AG04450 (cell line): ENCODE data around the gene SNURF. TPM values are rescaled to one million over a fixed set of nuclear protein-coding genes. Genes with fewer than 3 reads are reported as not detected.
"Not testable (repeated sequence)": the region's sequence is repeated elsewhere in the genome, so short reads cannot be mapped to it uniquely, and the experiment has no call there.

Experiments used
- CTCF ChIA-PET: fragments of 300-600, 350-600 bp; formaldehyde crosslinking; extraction: SDS; loops from one replicate; lab custom pipeline; 2022; ENCODE audit warnings: antibody characterized with exemption, inconsistent platforms; lab: Charles Lee
- POLR2A ChIA-PET: fragments of 350-600 bp; formaldehyde crosslinking; extraction: SDS; loops from one replicate; lab custom pipeline; 2021; ENCODE audit warnings: antibody characterized with exemption, inconsistent platforms; lab: Yijun Ruan, JAX
- DNase-seq: peaks from one replicate; pipeline ENCODE4 v3.0.0-alpha.2; 2011; ENCODE audit warnings: low read depth, low spot score
- H3K27ac ChIP-seq: one replicate; pipeline ENCODE4 v1.5.1; 2012; ENCODE audit warnings: low read depth, low read length, control low read depth
- H3K27me3 ChIP-seq: one replicate; pipeline ENCODE4 v1.6.0; 2012; ENCODE audit warnings: low read length; ENCODE audit not compliant: control insufficient read depth, insufficient read depth
- H3K4me3 ChIP-seq: 2 replicates; pipeline ENCODE4 v1.5.1; 2011; ENCODE audit warnings: mild to moderate bottlenecking, low read depth, low read length, control low read depth
- H3K9me3 ChIP-seq: 2 replicates; pipeline ENCODE4 v1.5.1; 2012; ENCODE audit warnings: low read length; ENCODE audit not compliant: control insufficient read depth, insufficient read depth
- polyA minus RNA-seq: library from RNA; depleted of rRNA, polyadenylated mRNA; stranded (reverse); fragments of >200 nt; gene quantifications from 2 replicates; pipeline ENCODE4 v1.2.3, GENCODE V29; 2011; rRNA and poly(A)+ RNA removed
- polyA plus RNA-seq: library from polyadenylated mRNA; depleted of rRNA; stranded (reverse); fragments of >200 nt; gene quantifications from 2 replicates; pipeline ENCODE4 v1.2.3, GENCODE V29; 2011; rRNA removed
- TF ChIP-seq, protein P1 (sequence below): IDR thresholded peaks from 2 replicates; pipeline ENCODE4 v1.5.1; 2011; ENCODE audit warnings: low read depth, low read length, control low read depth, inconsistent platforms

Gene SNURF, protein sequence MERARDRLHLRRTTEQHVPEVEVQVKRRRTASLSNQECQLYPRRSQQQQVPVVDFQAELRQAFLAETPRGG
- polyA plus RNA-seq (12.0 and 14.3 TPM in 2 replicates), polyA minus RNA-seq (97.3 and 158 TPM in 2 replicates)

DNA sequence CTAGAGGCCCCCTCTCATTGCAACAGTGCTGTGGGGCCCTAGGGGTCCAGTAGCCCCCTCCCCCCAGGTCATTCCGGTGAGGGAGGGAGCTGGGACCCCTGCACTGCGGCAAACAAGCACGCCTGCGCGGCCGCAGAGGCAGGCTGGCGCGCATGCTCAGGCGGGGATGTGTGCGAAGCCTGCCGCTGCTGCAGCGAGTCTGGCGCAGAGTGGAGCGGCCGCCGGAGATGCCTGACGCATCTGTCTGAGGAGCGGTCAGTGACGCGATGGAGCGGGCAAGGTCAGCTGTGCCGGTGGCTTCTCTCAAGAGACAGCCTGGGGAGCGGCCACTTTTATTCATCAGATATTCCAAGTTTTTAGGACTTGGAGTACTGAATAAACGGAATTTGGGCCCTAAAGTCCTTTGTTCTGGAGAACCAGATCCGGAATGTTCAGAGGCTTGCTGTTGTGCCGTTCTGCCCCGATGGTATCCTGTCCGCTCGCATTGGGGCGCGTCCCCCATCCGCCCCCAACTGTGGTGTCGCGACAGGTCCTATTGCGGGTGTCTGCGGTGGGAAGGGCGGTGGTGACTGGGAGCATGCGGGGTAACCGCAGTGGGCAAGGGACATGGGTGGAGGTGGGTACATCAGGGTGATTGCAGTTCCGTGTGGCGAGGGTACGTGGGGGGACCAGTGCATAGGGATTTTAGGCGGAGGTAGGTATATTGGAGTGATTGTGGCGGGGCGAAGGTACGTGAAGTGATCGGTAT is at the start of gene SNURF, which contains the start of gene SNRPN:
TSS of gene SNURF (plus strand) at position 205 of the 748 bp plus-strand sequence. CDS start at position 267, 62 bp downstream.
TSS of gene SNRPN (plus strand) at position 205 of the 748 bp plus-strand sequence. CDS start 19,467 bp downstream, outside the sequence.
- Histone ChIP-seq H3K4me3 (peak within 1 kb of the TSS; percentile 94), H3K27me3 (no peaks in the 10 kb centered on the region), H3K9me3 (peaks cover 24% of the 10 kb centered on the region), H3K27ac (peak within 1 kb of the TSS; percentile 81)
- TF ChIP-seq, protein P1, sequence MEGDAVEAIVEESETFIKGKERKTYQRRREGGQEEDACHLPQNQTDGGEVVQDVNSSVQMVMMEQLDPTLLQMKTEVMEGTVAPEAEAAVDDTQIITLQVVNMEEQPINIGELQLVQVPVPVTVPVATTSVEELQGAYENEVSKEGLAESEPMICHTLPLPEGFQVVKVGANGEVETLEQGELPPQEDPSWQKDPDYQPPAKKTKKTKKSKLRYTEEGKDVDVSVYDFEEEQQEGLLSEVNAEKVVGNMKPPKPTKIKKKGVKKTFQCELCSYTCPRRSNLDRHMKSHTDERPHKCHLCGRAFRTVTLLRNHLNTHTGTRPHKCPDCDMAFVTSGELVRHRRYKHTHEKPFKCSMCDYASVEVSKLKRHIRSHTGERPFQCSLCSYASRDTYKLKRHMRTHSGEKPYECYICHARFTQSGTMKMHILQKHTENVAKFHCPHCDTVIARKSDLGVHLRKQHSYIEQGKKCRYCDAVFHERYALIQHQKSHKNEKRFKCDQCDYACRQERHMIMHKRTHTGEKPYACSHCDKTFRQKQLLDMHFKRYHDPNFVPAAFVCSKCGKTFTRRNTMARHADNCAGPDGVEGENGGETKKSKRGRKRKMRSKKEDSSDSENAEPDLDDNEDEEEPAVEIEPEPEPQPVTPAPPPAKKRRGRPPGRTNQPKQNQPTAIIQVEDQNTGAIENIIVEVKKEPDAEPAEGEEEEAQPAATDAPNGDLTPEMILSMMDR = no peak
- ChIA-PET POLR2A (no interaction called here), CTCF (no interaction called here)
- peak; percentile 38 for DNase-seq

DNA sequence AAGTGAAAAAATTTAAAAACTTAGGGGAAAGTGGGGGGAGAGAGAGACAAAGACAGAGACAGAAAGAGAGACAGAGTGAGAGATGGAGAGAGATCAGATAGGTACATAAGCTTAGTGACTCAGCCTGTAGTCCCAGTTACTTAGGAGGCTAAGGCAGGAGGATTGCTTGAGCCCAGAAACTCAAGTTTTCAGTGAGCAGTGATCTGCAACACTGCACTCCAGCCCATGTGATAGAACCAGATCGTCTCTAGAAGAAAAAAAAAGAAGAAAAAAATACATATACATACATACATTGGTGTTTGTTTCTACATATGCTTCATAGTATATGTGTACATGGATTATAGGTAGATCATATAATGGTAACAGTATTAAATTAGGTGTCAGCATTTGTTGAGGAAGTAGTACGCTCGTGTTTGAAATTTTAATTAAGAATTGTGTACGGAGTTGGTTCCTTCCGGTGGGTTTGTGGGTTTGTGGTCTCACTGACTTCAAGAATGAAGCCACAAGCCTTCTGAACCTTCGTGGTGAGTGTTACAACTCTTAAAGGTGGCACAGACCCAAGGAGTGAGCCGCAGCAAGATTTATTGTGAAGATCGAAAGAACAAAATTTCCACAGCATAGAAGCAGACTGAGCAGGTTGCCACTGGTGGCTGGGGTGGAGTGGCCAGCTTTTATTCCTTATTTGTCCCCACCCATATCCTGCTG is 38.3 kb upstream of the SNURF start:
- ChIA-PET CTCF (no interaction called here), POLR2A (no interaction called here)
- Histone ChIP-seq H3K4me3 (no peak overlapping the region), H3K9me3 (peaks cover 8% of the 10 kb centered on the region), H3K27ac (no peak overlapping the region), H3K27me3 (no peaks in the 10 kb centered on the region)
- DNase-seq = no peak
- TF ChIP-seq, protein P1 = no peak

DNA sequence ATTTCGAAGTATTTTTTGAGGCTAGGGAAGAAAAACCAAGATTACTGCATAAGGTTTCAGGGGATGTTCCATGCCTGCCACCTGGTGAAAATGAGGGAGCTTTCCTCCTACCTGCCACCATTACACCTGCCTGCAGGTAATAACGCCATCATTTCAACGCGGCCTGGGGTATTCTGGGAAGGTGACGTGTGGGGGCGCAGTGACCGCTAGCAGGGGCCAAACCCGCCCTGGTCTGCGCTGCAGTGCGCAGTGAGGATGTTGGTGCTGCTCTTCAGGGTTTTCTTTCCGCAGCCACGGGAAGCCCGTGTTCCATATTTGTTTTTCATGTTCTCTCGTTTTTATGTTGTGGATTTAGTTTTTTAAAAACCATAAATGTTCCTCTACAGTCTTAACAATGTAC is 37.4 kb upstream of the SNURF start:
- ChIA-PET POLR2A (no interaction called here), CTCF (no interaction called here)
- H3K27me3 ChIP-seq = no peaks in the 10 kb centered on the region
- TF ChIP-seq, protein P1 = no peak
- no peak overlapping the region for H3K27ac ChIP-seq
- DNase-seq = no peak
- H3K9me3 ChIP-seq = peaks cover 4% of the 10 kb centered on the region
- no peak overlapping the region for H3K4me3 ChIP-seq

DNA sequence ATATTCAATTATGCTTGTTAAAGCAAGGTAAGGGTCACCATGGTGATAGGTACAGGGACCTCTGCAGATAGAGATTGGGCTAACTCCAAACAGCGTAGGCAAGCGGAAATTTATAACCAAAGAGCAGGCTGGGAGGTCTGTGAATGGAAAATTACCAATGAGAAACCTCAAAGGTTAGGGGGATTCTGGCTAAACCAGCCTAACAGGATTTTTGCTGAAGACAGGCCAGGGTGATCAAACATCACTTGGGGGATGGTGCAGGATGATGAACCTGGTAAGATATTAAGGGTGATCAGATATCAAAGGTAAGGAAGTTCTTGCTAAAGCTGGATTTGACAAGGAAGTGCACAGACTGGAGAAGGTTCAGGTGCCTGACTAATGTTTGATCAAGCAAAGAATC is 35.3 kb upstream of the SNURF start:
- ChIA-PET CTCF (no interaction called here), POLR2A (no interaction called here)
- H3K4me3 ChIP-seq = no peak overlapping the region
- H3K9me3 ChIP-seq = peaks cover 4% of the 10 kb centered on the region
- H3K27ac ChIP-seq = no peak overlapping the region
- no peaks in the 10 kb centered on the region for H3K27me3 ChIP-seq
- no peak for DNase-seq
- TF ChIP-seq, protein P1 = no peak

DNA sequence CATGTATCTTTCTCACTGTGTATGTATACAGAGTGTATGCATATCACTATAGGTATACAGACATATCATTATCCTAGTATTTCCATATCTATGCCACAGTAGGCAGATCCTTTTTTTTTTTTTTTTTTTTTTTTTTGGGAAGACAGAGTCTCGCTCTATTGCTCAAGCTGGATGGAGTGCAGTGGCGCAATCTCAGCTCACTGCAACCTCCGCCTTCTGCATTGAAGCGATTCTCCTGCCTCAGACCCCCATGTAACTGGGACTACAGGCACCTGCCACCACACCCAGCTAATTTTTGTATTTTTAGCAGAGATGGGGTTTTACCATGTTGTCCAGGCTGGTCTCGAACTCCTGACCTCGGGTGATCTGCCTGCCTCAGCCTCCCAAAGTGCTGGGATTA is 32.0 kb upstream of the SNURF start:
- POLR2A ChIA-PET, H3K27me3 ChIP-seq, H3K4me3 ChIP-seq, H3K9me3 ChIP-seq, DNase-seq, CTCF ChIA-PET, H3K27ac ChIP-seq: not testable (repeated sequence)
